Subcutaneous abdominal adipose tissue (tissue), 5 donors: Measurements from ENCODE around the gene PPM1G.
A peak's percentile ranks its signal among the peaks of the same experiment; 100 is the strongest.

Experiments
- H3K27ac ChIP-seq: one replicate; pipeline ENCODE4 v1.7.0; 2013; ENCODE audit warnings: low read depth, mild to moderate bottlenecking, inconsistent platforms, low read length, moderate library complexity
- H3K27me3 ChIP-seq, 5 donors: one replicate each; pipeline ENCODE4 v1.7.0; 2013; ENCODE audit warnings: low read length in 5 of 5, inconsistent platforms in 1 of 5; ENCODE audit not compliant: control insufficient read depth in 5 of 5, insufficient read depth in 4 of 5
- H3K36me3 ChIP-seq, 5 donors: one replicate each; pipeline ENCODE4 v1.7.0; 2013; ENCODE audit warnings: low read length in 5 of 5; ENCODE audit not compliant: control insufficient read depth in 5 of 5, insufficient read depth in 5 of 5
- H3K4me1 ChIP-seq, 5 donors: one replicate each; pipeline ENCODE4 v1.7.0; 2013; ENCODE audit warnings: low read length in 5 of 5, mild to moderate bottlenecking in 3 of 5, moderate library complexity in 1 of 5; ENCODE audit not compliant: control insufficient read depth in 5 of 5, insufficient read depth in 5 of 5
- H3K4me3 ChIP-seq, 5 donors: one replicate each; pipeline ENCODE4 v1.7.0; 2013; ENCODE audit warnings: low read length in 5 of 5, low read depth in 1 of 5
- H3K9ac ChIP-seq, 5 donors: one replicate each; pipeline ENCODE4 v1.7.0; 2013; ENCODE audit warnings: low read length in 5 of 5, mild to moderate bottlenecking in 4 of 5, moderate library complexity in 3 of 5
- H3K9me3 ChIP-seq, 5 donors: one replicate each; pipeline ENCODE4 v1.7.0; 2013; ENCODE audit warnings: low read length in 5 of 5; ENCODE audit not compliant: control insufficient read depth in 5 of 5
- donor health status: healthy.
- donor health status: healthy.
- donor health status: healthy.
- donor health status: healthy.
- donor health status: healthy.

PPM1G gene

GRCh38 chr2:27420996-27421395 lies 11.6 kb upstream of the PPM1G start:
- Histone ChIP-seq H3K9ac (no peak overlapping the region), H3K27ac (no peak overlapping the region), H3K36me3 (no peaks in the 10 kb centered on the region), H3K4me3 (no peak overlapping the region), H3K4me1 (no peaks in the 10 kb centered on the region), H3K27me3 (no peaks in the 10 kb centered on the region), H3K9me3 (no peaks in the 10 kb centered on the region)

GRCh38 chr2:27416151-27416550 lies 6.8 kb upstream of the PPM1G start:
- no peaks in the 10 kb centered on the region for H3K9me3 ChIP-seq
- H3K4me3 ChIP-seq: no peak overlapping the region
- H3K27ac ChIP-seq: no peak overlapping the region
- H3K9ac ChIP-seq: no peak overlapping the region
- no peaks in the 10 kb centered on the region for H3K36me3 ChIP-seq
- H3K27me3 ChIP-seq: no peaks in the 10 kb centered on the region
- H3K4me1 ChIP-seq: no peaks in the 10 kb centered on the region

- Histone ChIP-seq H3K9me3 (no peaks in the 10 kb centered on the region), H3K4me3 (no peak overlapping the region), H3K36me3 (no peaks in the 10 kb centered on the region), H3K4me1 (peaks cover 0 to 23% (median 20%) of the 10 kb centered on the region in 5 donors), H3K27me3 (no peaks in the 10 kb centered on the region), H3K9ac (no peak overlapping the region), H3K27ac (no peak overlapping the region)
Observed at GRCh38 chr2:27412419-27413152, 3.2 kb upstream of the PPM1G start.

- peaks cover 0 to 23% (median 20%) of the 10 kb centered on the region in 5 donors for H3K4me1 ChIP-seq
- H3K36me3 ChIP-seq: peaks cover 0 to 5% (median 3%) of the 10 kb centered on the region in 5 donors
- H3K9me3 ChIP-seq: no peaks in the 10 kb centered on the region
- peak overlapping the region; percentile 44 to 94 (median 91) for H3K4me3 ChIP-seq
- H3K27ac ChIP-seq: peak overlapping the region; percentile 90
- no peaks in the 10 kb centered on the region for H3K27me3 ChIP-seq
- peak overlapping the region; percentile 68 to 97 (median 93) for H3K9ac ChIP-seq
Observed at GRCh38 chr2:27408601-27409320, 630 bp downstream of the PPM1G start.

- peak overlapping the region; percentile 44 to 94 (median 91) for H3K4me3 ChIP-seq
- H3K4me1 ChIP-seq: peaks cover 0 to 23% (median 20%) of the 10 kb centered on the region in 5 donors
- peak overlapping the region; percentile 90 for H3K27ac ChIP-seq
- no peaks in the 10 kb centered on the region for H3K9me3 ChIP-seq
- no peaks in the 10 kb centered on the region for H3K27me3 ChIP-seq
- H3K9ac ChIP-seq: peak overlapping the region in 4 of 5 donors; percentile 92 to 97 (median 94)
- H3K36me3 ChIP-seq: peaks cover 0 to 5% (median 3%) of the 10 kb centered on the region in 5 donors
Observed at GRCh38 chr2:27407798-27408491, 1.4 kb downstream of the PPM1G start.

GRCh38 chr2:27400348-27401135 lies 8.8 kb downstream of the PPM1G start:
- peak overlapping the region in 1 of 5 donors; percentile 28 for H3K9ac ChIP-seq
- peaks cover 0 to 5% (median 3%) of the 10 kb centered on the region in 5 donors for H3K36me3 ChIP-seq
- no peak overlapping the region for H3K27ac ChIP-seq
- no peaks in the 10 kb centered on the region for H3K27me3 ChIP-seq
- no peaks in the 10 kb centered on the region for H3K4me1 ChIP-seq
- no peaks in the 10 kb centered on the region for H3K9me3 ChIP-seq
- H3K4me3 ChIP-seq: no peak overlapping the region

- H3K9ac ChIP-seq: no peak overlapping the region
- H3K27ac ChIP-seq: no peak overlapping the region
- H3K9me3 ChIP-seq: no peaks in the 10 kb centered on the region
- H3K4me1 ChIP-seq: no peaks in the 10 kb centered on the region
- H3K27me3 ChIP-seq: no peaks in the 10 kb centered on the region
- no peak overlapping the region for H3K4me3 ChIP-seq
- no peaks in the 10 kb centered on the region for H3K36me3 ChIP-seq
Observed at GRCh38 chr2:27398962-27399361, 10.4 kb downstream of the PPM1G start.

GRCh38 chr2:27393225-27393624 lies 16.2 kb downstream of the PPM1G start:
- H3K27ac ChIP-seq: no peak overlapping the region
- no peak overlapping the region for H3K9ac ChIP-seq
- peaks cover 0 to 4% (median 0%) of the 10 kb centered on the region in 5 donors for H3K4me1 ChIP-seq
- no peaks in the 10 kb centered on the region for H3K27me3 ChIP-seq
- peaks cover 0 to 10% (median 5%) of the 10 kb centered on the region in 5 donors for H3K36me3 ChIP-seq
- H3K9me3 ChIP-seq: no peaks in the 10 kb centered on the region
- H3K4me3 ChIP-seq: no peak overlapping the region

GRCh38 chr2:27390822-27391679 lies 18.3 kb downstream of the PPM1G start:
- peaks cover 2 to 13% (median 6%) of the 10 kb centered on the region in 5 donors for H3K36me3 ChIP-seq
- no peaks in the 10 kb centered on the region for H3K27me3 ChIP-seq
- H3K27ac ChIP-seq: no peak overlapping the region
- no peak overlapping the region for H3K4me3 ChIP-seq
- H3K9me3 ChIP-seq: no peaks in the 10 kb centered on the region
- no peak overlapping the region for H3K9ac ChIP-seq
- peaks cover 0 to 4% (median 0%) of the 10 kb centered on the region in 5 donors for H3K4me1 ChIP-seq
